Measurements from ENCODE around the gene GEN1. TPM values are rescaled to one million over a fixed set of nuclear protein-coding genes. Genes with fewer than 3 reads are reported as not detected.

Gene GEN1
- total RNA-seq, 2 donors from 2014 or later, result 6.5 to 7.6 TPM

GRCh38 chr2:17756668-17757067, 2.7 kb downstream of the GEN1 start:
- no peak for TF ChIP-seq CTCF (IDR thresholded peaks at IDR 0.05)
- TF ChIP-seq POLR2A (IDR thresholded peaks at IDR 0.05), result no peak
- H3K9me3 ChIP-seq, result no peaks in the 10 kb centered on the region
- WGBS, 2 donors, result 65 to 77% methylated on average over 6 of the region's 6 CpGs
- no peak overlapping the region for H3K4me3 ChIP-seq
- H3K36me3 ChIP-seq (replicated peaks in 1 of 2; ENCODE audit: insufficient read depth in 1 of 2, low read depth in 2 of 2), result no peaks in the 10 kb centered on the region
- H3K27ac ChIP-seq, result no peak overlapping the region
- DNase-seq (no peak), ATAC-seq (no peak)
- intact Hi-C loops (cut with DNase I), result no loop called here
- H3K27me3 ChIP-seq, result no peaks in the 10 kb centered on the region
- peaks cover 17% of the 10 kb centered on the region for H3K4me1 ChIP-seq

GRCh38 chr2:17757321-17757720, 3.4 kb downstream of the GEN1 start:
- no peaks in the 10 kb centered on the region for H3K36me3 ChIP-seq (replicated peaks in 1 of 2; ENCODE audit: insufficient read depth in 1 of 2, low read depth in 2 of 2)
- H3K4me1 ChIP-seq, result peaks cover 13% of the 10 kb centered on the region
- TF ChIP-seq CTCF (IDR thresholded peaks at IDR 0.05) (no peak), POLR2A (IDR thresholded peaks at IDR 0.05) (no peak)
- 40 to 62% methylated on average over 2 of the region's 2 CpGs for WGBS, 2 donors
- no peaks in the 10 kb centered on the region for H3K9me3 ChIP-seq
- DNase-seq (no peak), ATAC-seq (no peak)
- intact Hi-C loops (cut with DNase I), result no loop called here
- no peak overlapping the region for H3K4me3 ChIP-seq
- H3K27ac ChIP-seq, result no peak overlapping the region
- H3K27me3 ChIP-seq, result no peaks in the 10 kb centered on the region

- H3K36me3 ChIP-seq (replicated peaks in 1 of 2; ENCODE audit: insufficient read depth in 1 of 2, low read depth in 2 of 2), result no peaks in the 10 kb centered on the region
- ATAC-seq, result no peak
- intact Hi-C loops (cut with DNase I), result no loop called here
- no peak for DNase-seq
- H3K4me3 ChIP-seq, result no peak overlapping the region
- H3K9me3 ChIP-seq, result no peaks in the 10 kb centered on the region
- TF ChIP-seq CTCF (IDR thresholded peaks at IDR 0.05) (no peak), POLR2A (IDR thresholded peaks at IDR 0.05) (no peak)
- H3K27me3 ChIP-seq, result no peaks in the 10 kb centered on the region
- WGBS, 2 donors, result 61 to 69% methylated on average over 3 of the region's 3 CpGs
- no peak overlapping the region for H3K27ac ChIP-seq
- peaks cover 7% of the 10 kb centered on the region for H3K4me1 ChIP-seq
Observed at GRCh38 chr2:17758118-17758517, 4.2 kb downstream of the GEN1 start.

GRCh38 chr2:17759805-17760204, 5.9 kb downstream of the GEN1 start:
- intact Hi-C loops (cut with DNase I), result no loop called here
- H3K27ac ChIP-seq, result no peak overlapping the region
- WGBS, 2 donors, result 75 to 90% methylated on average over 2 of the region's 2 CpGs
- no peak overlapping the region for H3K4me3 ChIP-seq
- H3K4me1 ChIP-seq, result no peaks in the 10 kb centered on the region
- H3K9me3 ChIP-seq, result no peaks in the 10 kb centered on the region
- no peaks in the 10 kb centered on the region for H3K36me3 ChIP-seq (replicated peaks in 1 of 2; ENCODE audit: insufficient read depth in 1 of 2, low read depth in 2 of 2)
- H3K27me3 ChIP-seq, result no peaks in the 10 kb centered on the region
- TF ChIP-seq POLR2A (IDR thresholded peaks at IDR 0.05) (no peak), CTCF (IDR thresholded peaks at IDR 0.05) (no peak)
- DNase-seq (no peak), ATAC-seq (no peak)

- intact Hi-C loops (cut with DNase I), result no loop called here
- H3K9me3 ChIP-seq, result no peaks in the 10 kb centered on the region
- peaks cover 0 to 3% of the 10 kb centered on the region in 2 donors for H3K36me3 ChIP-seq (replicated peaks in 1 of 2; ENCODE audit: insufficient read depth in 1 of 2, low read depth in 2 of 2)
- no peaks in the 10 kb centered on the region for H3K27me3 ChIP-seq
- TF ChIP-seq POLR2A (IDR thresholded peaks at IDR 0.05) (no peak), CTCF (IDR thresholded peaks at IDR 0.05) (no peak)
- DNase-seq (no peak), ATAC-seq (no peak)
- no peak overlapping the region for H3K4me3 ChIP-seq
- no peak overlapping the region for H3K27ac ChIP-seq
- H3K4me1 ChIP-seq, result no peaks in the 10 kb centered on the region
- WGBS, 2 donors, result 100% methylated on average over 1 of the region's 1 CpG
Observed at GRCh38 chr2:17762451-17762850, 8.5 kb downstream of the GEN1 start.
